Effector CD4-positive, alpha-beta T cell (primary cell): ENCODE data around the gene GUK1.

Experiments used
- DNase-seq: peaks from one replicate; pipeline ENCODE4 v3.0.0-alpha.2; 2020

GUK1 gene

GRCh38 chr1:228163776-228164519, 23.9 kb downstream of the GUK1 start:
- no peak for DNase-seq

- DNase-seq = no peak
Observed at GRCh38 chr1:228164561-228165371, 24.7 kb downstream of the GUK1 start.

- peak; percentile 98 for DNase-seq
Observed at GRCh38 chr1:228165372-228166169, 25.5 kb downstream of the GUK1 start, which contains the start of gene IBA57. Gene IBA57 (plus strand): TSS chr1:228165804. CDS start chr1:228165817, 13 bp downstream.

- peak; percentile 45 for DNase-seq
Observed at GRCh38 chr1:228166170-228166936, 26.3 kb downstream of the GUK1 start.

GRCh38 chr1:228168563-228169270, 28.6 kb downstream of the GUK1 start:
- DNase-seq = no peak

- DNase-seq = no peak
Observed at GRCh38 chr1:228169345-228169744, 29.3 kb downstream of the GUK1 start.

- no peak for DNase-seq
Observed at GRCh38 chr1:228170666-228171065, 30.6 kb downstream of the GUK1 start.

- no peak for DNase-seq
Observed at GRCh38 chr1:228171221-228171891, 31.3 kb downstream of the GUK1 start.

- DNase-seq = no peak
Observed at GRCh38 chr1:228172591-228173527, 32.8 kb downstream of the GUK1 start.

- DNase-seq = peak; percentile 28
Observed at GRCh38 chr1:228173528-228174481, 33.7 kb downstream of the GUK1 start.

- DNase-seq = peak; percentile 29
Observed at GRCh38 chr1:228174482-228175315, 34.6 kb downstream of the GUK1 start.

- no peak for DNase-seq
Observed at GRCh38 chr1:228175316-228176023, 35.4 kb downstream of the GUK1 start.

GRCh38 chr1:228176024-228176395, 35.9 kb downstream of the GUK1 start:
- no peak for DNase-seq

- no peak for DNase-seq
Observed at GRCh38 chr1:228176461-228177182, 36.5 kb downstream of the GUK1 start.

GRCh38 chr1:228177183-228177475, 37.0 kb downstream of the GUK1 start:
- DNase-seq = no peak
